HEK293T (cell line): ENCODE data around the gene EVA1A.

Experiments used
- ARNT ChIP-seq: fragments of 450-650 bp; IDR thresholded peaks from 2 replicates; pipeline ENCODE4 v1.6.1; 2017; ENCODE audit warnings: mild to moderate bottlenecking
- BHLHE40 ChIP-seq: fragments of 450-650 bp; IDR thresholded peaks from 2 replicates; pipeline ENCODE4 v1.6.1; 2016; ENCODE audit warnings: mild to moderate bottlenecking, moderate library complexity, borderline replicate concordance
- ELF4 ChIP-seq: fragments of 450-650 bp; IDR thresholded peaks from 2 replicates; pipeline ENCODE4 v1.6.1; 2017; ENCODE audit warnings: antibody characterized with exemption
- FOXA1 ChIP-seq: fragments of 450-650 bp; IDR thresholded peaks from 2 replicates; pipeline ENCODE4 v1.6.1; 2016; ENCODE audit warnings: mild to moderate bottlenecking
- FOXK2 ChIP-seq: fragments of 450-650 bp; IDR thresholded peaks from 2 replicates; pipeline ENCODE4 v1.6.1; 2016; ENCODE audit warnings: mild to moderate bottlenecking
- FOXM1 ChIP-seq: fragments of 450-650 bp; IDR thresholded peaks from 2 replicates; pipeline ENCODE4 v1.6.1; 2017; ENCODE audit warnings: mild to moderate bottlenecking, borderline replicate concordance
- L3MBTL2 ChIP-seq: fragments of 450-650 bp; conservative IDR thresholded peaks from 2 replicates; pipeline ENCODE4 v1.6.1; 2016; ENCODE audit warnings: mild to moderate bottlenecking
- LEF1 ChIP-seq: fragments of 450-650 bp; IDR thresholded peaks from 2 replicates; pipeline ENCODE4 v1.6.1; 2017; ENCODE audit warnings: mild to moderate bottlenecking, borderline replicate concordance
- PKNOX1 ChIP-seq: fragments of 450-650 bp; IDR thresholded peaks from 2 replicates; pipeline ENCODE4 v1.6.1; 2016
- SP1 ChIP-seq: fragments of 450-650 bp; IDR thresholded peaks from 2 replicates; pipeline ENCODE4 v1.6.1; 2017
- SUZ12 ChIP-seq: fragments of 450-650 bp; IDR thresholded peaks from 2 replicates; pipeline ENCODE4 v1.6.1; 2016; ENCODE audit warnings: mild to moderate bottlenecking
- ZNF384 ChIP-seq: fragments of 450-650 bp; IDR thresholded peaks from 2 replicates; pipeline ENCODE4 v1.6.1; 2016

- TF ChIP-seq PKNOX1 (no peak), SP1 (no peak), LEF1 (no peak), BHLHE40 (no peak), FOXM1 (no peak), FOXA1 (no peak), FOXK2 (no peak), ARNT (no peak), ELF4 (no peak), ZNF384 (no peak), L3MBTL2 (no peak), SUZ12 (no peak)
Measured at GRCh38 chr2:75497256-75497655, 63.5 kb downstream of the EVA1A start.
